HG02943 (cell line): Measurements from ENCODE around the gene BBX.
"Not testable (repeated sequence)": the region's sequence is repeated elsewhere in the genome, so short reads cannot be mapped to it uniquely, and the experiment has no call there.

Experiments
- ATAC-seq: cut with Tn5 transposase; IDR thresholded peaks from one replicate; pipeline ENCODE4 v1.9.1; 2021; ENCODE audit warnings: mild to moderate bottlenecking, low read depth, moderate library complexity; ENCODE audit not compliant: unreplicated experiment

BBX gene

DNA sequence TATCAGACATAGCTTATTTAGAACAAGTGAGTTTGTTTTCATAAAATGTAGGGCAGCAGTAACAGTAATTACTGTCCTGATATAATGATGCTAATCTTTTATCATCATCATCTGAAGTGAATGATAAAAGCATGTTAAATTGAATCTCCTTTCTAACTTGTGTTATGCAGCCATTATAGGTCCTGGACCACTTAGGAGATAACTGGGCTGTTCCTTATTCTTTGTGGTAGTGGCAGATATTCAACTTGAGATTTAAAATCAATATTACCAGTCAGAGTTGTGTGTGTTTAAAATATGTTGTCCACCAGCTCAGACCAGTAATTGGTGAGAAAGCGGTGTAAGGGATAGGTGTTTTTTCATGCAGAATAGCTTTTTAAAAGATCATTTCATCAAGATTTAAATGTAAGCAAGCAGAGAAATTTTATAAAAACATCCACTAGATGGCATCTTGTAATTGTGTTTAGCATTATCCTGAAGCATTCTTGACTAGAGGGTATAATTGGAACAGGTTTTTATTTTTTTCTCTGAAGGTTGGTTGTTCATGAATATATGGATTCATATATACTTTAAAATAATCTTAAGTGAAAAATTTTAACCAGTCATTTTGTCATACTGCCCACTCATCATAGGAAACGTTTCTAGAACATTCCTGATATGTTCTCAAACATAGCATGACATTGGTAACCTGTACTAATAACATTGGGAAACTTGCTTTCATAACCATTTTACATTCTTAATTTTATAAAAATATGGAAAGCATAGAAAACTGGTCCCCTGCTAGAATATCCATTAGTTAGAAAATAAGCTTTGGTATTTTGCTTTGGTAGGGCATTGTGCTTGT is 153.9 kb downstream of the BBX start:
- ATAC-seq, result no peak

DNA sequence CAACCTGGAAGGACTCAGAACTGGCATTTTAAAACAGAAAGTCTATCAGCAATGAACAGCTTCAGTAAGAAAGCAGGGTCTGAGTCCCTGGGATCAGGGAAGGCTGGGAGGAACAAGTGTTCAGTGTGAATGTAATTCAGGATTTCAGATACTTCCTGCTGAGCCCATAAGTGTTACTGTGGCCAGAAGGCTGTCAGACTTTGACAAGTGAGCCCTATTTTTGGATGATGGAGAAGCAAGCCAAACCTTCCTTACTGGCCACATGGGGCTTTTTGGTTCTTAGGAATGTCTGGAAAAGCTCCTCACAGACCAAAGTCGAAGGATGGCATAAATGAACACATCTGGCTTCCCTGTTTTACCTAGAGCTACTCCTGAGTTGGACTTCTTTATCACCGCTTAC is 157.2 kb downstream of the BBX start:
- no peak for ATAC-seq

DNA sequence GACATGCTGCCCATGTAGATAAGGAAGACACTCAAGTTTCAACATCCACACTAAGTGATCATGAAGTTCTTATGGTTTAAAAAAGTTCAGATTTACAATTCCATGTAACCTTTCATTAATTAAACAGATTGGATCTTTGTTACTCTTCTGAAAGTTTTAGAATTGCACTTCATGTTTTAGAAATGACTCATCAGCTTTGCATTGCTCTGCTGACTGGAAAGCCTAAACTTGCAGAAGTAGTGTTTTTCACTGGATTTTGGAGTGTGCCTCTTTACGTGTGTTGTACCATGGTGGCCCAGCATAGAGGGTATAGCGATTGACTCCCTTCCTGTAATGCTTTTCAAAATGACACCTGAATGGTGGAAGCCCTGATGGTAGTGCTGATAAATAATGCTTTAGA is 157.9 kb downstream of the BBX start:
- no peak for ATAC-seq

DNA sequence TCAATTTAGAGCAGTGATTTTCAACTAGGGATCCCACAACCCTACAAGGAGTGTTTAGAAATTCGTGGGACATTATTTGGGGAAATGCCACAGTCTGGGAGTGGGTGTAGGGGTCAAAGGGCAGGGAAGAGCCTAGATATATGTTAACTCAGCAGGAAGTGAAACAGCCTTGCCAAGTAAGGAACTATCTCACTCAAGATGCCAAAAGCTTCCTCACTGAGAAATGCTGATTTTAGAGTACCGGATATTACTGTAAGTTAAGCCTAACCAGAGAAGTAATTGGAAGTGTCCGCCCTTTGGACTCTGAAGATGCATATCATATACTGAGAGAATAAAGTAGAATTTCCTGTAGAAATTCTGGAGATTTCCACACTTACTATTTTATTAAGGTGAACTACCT is 158.6 kb downstream of the BBX start:
- no peak for ATAC-seq

DNA sequence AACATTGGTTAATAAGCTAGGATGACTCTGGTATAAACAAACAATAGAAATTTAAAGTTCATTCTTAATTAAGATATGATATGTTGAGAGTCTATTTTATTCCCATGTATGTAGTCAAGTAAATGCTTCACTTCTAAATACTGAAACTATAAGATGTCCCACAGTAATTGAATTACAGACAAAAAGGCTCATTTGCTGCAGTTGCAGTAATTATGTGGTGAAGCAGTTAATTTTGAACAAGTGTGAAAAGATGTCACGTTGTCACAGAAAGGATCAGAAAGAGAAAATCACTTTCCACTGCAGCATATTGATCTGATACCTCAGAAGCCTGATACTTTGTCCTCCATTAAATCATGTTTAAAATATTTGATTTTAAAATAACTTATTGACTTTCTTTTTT is 159.8 kb downstream of the BBX start:
- no peak for ATAC-seq

DNA sequence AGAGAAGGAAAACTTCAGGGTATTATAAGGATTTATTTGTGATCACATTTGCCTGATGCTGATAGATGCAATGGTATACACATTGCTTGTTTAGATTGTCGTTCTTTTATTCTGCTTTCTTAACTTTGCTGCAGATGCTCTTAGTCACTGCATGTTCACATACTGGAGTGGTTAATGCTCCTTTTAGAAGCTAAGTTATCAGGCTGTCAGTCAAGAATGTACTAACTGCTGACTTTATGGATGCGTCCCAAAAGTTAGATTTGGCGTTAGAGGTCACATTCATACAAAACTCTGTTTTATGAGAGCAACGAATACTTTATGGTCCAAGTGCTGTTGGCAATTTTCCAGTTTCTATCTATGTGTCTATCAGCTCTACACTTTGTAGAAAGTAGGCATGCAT is 160.7 kb downstream of the BBX start:
- ATAC-seq, result no peak

DNA sequence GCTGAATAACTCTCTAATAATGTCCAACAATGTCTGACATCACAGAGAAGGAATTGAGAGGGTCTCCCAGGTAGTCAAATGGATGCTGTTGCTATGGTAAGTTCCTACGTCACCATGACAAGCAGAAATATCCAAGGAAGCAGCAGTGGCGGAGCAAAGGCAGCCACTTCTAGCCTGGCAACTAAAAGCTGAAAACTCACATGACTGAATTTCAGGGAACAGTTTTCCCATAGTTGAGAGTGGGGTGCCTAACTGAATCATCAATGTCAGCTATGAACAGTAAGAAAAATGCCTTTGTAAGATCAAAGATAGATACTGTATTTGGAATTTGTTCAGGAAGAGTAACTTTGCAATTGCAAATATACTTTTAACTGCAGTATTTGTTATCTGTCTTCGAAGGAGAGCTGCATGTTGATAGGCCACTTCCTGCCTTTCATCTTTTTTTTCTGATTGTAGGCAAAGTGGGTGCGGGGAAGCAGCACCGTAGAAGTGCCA is 161.7 kb downstream of the BBX start:
- no peak for ATAC-seq

DNA sequence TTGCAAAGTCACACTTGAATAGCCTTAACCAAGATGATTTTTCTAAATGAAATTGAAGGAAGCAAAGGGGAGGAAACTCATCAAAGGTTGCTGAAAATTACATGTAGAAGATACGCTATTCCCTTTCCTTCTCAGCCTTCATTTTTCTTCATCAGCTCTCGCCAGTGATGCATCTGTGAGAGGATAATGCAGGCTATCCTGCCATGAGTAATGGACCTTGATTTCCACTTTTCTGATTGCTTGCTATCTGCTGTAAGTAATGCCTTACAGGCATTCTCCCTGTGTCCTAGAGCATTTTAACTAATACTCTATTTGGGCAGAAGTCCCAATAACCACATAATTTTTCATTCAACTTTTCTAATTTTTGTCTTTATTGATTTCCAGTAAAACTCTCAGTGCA is 162.6 kb downstream of the BBX start:
- no peak for ATAC-seq

DNA sequence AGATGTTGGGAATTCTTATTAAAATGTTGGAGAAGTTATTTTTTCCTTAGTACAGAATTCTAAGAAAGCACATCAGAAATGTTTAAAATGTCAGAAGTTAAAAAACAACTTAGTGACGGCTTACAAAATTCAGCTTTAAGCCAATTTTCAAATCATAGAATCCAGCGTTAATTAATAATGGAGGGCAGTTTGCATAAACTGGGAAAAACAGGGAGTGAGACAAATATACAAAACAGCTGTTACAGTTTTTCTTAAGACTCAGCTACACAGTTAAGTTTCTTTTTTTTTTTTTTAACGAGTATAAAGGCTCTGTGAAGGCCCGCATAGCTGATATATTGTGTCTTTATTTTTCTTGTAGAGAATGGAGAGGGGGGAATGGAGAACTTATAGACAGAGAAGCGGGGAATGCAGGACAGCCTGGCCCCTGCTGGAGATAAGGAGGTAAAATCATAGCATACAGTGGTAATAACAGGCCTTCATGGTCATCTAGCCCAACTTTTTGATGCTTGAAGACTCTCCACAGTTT is 164.4 kb downstream of the BBX start:
- ATAC-seq, result no peak

DNA sequence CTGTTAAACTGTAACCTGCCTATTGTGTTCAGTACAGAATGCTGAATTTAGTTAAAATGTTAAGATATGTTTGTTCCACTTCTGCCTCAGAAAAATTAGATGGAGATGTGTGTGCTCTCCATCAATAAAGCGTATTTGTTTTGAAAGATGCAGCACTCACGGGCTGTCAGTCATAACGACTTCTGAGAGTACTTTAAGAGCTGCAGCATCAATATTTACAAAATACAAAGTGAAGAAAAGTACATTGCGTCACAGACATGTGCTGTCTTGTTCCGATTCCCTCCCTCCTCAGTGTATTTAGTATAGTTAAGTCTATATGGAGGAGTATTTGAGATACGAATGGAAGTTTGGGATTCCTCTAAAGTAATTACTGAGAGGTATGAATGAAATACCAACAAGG is 166.6 kb downstream of the BBX start:
- no peak for ATAC-seq

DNA sequence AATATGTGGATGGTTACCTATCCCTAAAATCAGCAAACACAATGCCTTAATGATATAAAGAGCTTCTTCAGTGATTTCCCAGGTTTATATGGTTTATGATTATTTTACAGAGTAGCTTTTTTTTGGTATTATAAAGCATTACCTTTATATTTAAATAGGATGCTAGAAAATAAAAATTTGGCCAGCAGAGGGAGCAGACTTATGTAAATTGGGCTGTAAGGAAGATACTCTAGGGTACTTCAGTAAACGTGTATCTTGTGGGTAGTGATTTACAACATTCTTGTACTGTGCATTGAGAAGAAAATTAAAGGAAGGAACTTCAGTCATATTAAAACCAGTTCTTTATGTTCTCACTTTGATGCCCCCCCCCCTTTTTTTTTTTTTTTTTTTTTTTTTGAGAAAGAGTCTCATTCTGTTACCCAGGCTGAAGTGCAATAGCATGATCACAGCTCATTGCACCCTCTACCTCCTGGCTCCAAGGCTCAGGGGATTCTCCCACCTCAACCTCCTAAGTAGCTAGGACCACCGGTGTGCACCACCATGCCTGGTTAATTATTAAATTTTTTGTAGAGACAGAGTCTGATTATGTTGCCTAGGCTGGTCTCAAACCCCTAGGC is 167.9 kb downstream of the BBX start:
- no peak for ATAC-seq

DNA sequence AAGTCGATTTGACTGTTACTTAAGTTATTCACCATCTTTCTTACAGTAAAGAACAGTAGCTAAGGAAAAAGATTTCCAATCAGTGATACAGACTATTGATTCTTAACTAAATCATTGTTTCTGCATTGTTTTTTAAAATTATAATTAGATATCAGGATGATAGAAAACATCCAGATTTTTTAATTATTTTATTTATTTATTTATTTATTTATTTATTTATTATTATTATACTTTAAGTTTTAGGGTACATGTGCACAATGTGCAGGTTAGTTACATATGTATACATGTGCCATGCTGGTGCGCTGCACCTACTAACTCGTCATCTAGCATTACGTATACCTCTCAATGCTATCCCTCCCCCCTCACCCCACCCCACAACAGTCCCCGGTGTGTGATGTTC is 169.2 kb downstream of the BBX start:
- not testable (repeated sequence) for ATAC-seq

DNA sequence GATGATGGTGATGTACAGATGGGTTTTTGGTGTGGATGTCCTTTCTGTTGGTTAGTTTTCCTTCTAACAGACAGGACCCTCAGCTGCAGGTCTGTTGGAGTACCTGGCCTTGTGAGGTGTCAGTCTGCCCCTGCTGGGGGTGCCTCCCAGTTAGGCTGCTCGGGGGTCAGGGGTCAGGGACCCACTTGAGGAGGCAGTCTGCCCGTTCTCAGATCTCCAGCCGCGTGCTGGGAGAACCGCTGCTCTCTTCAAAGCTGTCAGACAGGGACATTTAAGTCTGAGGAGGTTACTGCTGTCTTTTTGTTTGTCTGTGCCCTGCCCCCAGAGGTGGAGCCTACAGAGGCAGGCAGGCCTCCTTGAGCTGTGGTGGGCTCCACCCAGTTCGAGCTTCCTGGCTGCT is 174.6 kb downstream of the BBX start:
- not testable (repeated sequence) for ATAC-seq

DNA sequence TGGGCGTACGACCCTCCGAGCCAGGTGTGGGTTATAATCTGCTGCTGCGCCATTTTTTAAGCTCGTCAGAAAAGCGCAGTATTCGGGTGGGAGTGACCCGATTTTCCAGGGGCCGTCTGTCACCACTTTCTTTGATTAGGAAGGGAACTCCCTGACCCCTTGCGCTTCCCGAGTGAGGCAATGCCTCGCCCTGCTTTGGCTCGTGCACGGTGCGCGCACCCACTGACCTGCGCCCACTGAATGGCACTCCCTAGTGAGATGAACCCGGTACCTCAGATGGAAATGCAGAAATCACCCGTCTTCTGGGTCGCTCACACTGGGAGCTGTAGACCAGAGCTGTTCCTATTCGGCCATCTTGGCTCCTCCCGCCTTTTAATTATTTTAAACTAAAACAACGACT is 175.1 kb downstream of the BBX start:
- ATAC-seq, result not testable (repeated sequence)

DNA sequence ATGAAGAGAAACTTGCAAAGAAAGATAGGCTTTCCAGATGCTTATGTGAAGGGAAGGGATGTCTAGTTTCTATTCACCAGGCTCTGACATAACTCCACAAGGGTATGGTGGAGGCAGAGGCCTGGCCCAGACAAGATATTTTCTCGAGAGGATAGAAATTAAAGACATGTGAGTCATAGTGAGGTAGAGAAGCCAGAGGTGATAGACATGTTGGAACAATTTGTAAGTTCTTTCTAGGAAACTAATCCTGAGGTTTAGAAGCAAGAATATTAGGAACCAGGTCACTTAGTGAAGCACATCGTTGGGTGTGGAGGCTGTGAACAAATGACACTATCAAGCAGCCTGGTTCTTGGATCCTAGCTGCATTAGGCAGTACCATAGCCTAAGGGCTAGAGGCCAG is 176.9 kb downstream of the BBX start:
- no peak for ATAC-seq

DNA sequence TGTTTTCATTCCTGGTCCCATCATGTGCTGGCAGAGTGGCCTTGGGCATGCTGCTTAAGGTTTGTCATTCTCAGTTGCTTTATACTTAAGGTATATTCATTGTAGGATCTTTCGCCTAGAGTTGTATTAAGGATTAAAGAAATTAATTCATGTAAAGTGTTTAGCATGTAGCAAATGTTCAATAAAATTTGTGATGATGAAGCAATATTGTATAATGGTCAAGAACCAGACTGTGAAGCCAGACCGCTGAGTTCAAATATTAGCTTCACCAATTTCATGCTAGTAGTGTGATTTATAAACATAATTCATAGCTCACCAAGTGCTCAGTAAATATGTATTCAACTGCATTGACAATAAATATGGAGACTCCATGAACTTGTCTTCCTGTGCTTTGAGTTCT is 178.5 kb downstream of the BBX start:
- ATAC-seq, result no peak

DNA sequence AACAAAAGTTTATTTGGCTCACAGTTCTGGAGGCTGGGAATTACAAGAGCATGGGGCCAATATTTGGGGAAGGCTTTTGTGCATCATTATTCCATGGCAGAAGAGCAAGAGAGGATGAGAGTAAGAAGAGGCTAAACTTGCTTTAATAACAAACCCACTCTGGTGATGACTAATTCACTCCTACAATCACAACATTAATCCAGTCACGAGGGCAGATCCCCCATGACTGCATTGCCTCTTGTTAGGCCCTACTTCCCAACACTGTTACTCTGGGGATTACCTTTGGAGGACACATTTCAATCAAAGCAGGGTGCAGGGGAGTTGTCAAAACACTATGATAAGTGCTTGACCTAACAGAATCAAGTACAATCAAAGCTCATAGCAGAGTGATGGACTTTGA is 181.7 kb downstream of the BBX start:
- ATAC-seq, result no peak

DNA sequence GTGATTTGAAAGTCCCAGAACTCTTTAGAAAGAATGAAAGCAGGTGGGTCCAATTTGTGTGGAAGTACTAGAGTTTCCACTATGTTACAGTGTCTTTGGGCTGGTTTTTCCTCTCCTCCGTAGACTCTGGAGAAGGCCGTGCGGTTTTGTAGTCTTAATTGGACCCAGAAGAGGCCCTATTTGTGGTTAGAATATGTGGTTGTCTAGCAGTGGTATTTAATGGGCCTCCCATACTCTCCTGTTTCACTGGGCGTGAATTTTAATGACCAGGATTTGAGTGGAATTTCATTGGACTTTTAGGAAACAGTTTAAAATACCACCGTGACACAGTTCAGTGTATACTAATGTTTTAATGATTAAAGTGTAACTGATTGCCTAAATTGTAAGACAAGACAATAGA is 182.3 kb downstream of the BBX start:
- no peak for ATAC-seq

DNA sequence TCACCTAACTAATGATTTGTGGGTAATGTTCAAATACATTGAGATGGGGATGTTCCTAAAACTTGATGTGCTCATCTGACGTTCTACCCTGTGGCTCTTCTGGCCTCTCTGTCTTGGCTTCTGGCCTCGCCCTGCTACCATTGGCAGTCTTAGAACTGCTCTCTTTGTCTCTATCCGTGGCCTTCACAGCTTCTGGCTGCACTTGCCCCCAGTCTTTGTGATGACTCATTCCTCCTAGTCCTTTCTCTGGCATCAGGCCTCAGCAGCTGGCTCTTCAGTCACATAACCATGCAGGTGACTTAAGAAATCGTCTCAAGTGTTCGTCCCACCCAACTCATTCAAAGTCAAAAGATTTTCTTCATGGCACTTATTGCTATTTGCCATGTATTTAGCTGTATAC is 188.1 kb downstream of the BBX start:
- ATAC-seq, result no peak

DNA sequence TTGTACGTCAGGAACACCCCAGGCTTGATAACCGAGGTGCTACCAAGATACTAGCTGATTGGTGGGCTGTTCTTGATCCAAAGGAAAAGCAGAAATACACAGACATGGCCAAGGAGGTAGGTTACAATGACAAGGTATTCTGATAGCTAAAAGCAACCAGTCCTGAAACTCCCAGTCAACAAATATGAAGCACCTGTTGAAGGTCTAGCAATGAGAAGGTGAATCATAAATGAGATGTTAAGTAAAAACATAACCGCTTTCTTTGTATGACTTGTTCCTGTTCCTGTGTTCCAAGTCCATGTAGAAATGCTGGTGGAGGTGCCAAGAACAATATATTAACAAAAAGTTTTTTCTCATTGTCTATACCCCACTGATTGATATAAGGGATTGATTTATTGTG is 194.0 kb downstream of the BBX start:
- ATAC-seq, result no peak

DNA sequence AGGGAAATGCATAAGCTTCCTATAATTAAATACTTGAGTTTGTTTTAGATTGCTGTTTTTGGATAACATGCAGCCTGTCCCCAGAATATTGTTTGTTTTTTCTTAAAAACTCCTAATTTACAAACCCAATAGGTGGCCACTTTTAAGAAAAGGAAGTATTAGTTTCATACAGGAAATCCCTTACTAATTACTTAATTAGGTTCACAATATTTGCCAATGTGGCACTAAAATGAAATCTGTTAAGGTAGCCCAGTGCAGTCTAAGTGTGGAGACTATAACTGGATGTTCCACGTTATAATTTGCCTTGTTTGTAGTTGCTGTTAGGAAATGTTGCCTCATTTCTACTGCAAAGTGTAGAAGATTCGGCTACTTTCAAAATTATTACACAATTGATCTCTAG is 195.8 kb downstream of the BBX start:
- ATAC-seq, result no peak

DNA sequence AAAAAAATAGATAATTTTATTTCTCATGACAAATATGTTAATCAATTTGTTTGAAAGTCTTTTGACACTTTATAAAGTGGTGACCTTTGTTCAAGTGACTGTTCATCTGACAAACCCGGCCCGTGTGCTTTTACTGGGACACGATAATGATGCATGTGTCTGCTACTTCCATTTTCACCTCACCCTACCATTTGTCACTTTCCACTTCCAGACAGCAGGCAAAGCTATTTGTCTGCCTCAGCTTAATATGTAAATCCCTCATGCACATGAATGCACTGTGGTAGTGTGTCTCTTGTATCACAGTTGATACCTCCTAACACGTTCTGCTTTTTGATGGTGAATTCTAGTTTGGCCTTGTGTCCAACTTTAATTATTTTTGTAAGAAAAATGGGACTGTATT is 204.3 kb downstream of the BBX start:
- ATAC-seq, result no peak
